Activated naive CD4-positive, alpha-beta T cell treated with anti-CD3 and anti-CD28 coated beads, Interleukin-2, amount 50 U/mL, for 72 hours (primary cell): Measurements from ENCODE around the gene ANKRD44. TPM values are rescaled to one million over a fixed set of nuclear protein-coding genes. Genes with fewer than 3 reads are reported as not detected.
A peak's percentile ranks its signal among the peaks of the same experiment; 100 is the strongest.

Source experiments
- ATAC-seq, 2 donors: fragments of 150-1000 bp; cut with Tn5 transposase; 2 replicates each; pipeline ENCODE4 v1.10.0; 2021; ENCODE audit warnings: mild to moderate bottlenecking in 2 of 2, moderate library complexity in 2 of 2
- DNase-seq, 2 donors: peaks; one replicate each; pipeline ENCODE4 v3.0.0; 2021 to 2022; ENCODE audit warnings: low spot score in 2 of 2
- H3K27ac Mint-ChIP-seq, 2 donors: one replicate each; pipeline ENCODE4 v1.8.0; 2022; ENCODE audit warnings: mild to moderate bottlenecking in 2 of 2, mixed read lengths in 2 of 2
- H3K36me3 Mint-ChIP-seq, 2 donors: one replicate each; pipeline ENCODE4 v1.8.0; 2022; ENCODE audit warnings: mixed read lengths in 2 of 2
- H3K9me3 Mint-ChIP-seq, 2 donors: one replicate each; pipeline ENCODE4 v1.8.0; 2022; ENCODE audit warnings: mixed read lengths in 2 of 2
- total RNA-seq, 2 donors: library from RNA; stranded (reverse); gene quantifications; one replicate each; pipeline ENCODE4 v1.2.3, GENCODE V29; 2022

Gene ANKRD44
- total RNA-seq, 2 donors from 2014 or later = 103 to 130 TPM

DNA sequence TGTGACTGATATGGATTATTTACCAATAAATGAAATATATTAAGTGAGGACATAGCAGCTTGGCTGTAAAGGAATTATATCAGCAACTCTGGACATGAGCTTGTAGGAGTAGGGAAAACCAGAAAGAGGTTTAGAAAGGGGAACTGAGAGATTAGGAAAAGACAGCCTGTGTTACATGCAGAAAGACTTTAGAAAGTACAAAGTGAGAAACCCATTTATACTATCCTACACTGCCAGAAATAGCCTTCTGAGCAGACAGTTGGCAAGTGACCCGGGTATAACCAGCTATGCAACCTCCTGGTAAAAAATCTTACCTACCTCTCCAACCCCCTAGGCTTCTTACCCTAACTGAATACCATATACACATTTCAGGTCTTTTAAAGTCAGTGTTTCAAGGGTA lies 134.1 kb downstream of the ANKRD44 start:
- H3K27ac Mint-ChIP-seq = no peak overlapping the region
- ATAC-seq = no peak
- H3K9me3 Mint-ChIP-seq = no peaks in the 10 kb centered on the region

DNA sequence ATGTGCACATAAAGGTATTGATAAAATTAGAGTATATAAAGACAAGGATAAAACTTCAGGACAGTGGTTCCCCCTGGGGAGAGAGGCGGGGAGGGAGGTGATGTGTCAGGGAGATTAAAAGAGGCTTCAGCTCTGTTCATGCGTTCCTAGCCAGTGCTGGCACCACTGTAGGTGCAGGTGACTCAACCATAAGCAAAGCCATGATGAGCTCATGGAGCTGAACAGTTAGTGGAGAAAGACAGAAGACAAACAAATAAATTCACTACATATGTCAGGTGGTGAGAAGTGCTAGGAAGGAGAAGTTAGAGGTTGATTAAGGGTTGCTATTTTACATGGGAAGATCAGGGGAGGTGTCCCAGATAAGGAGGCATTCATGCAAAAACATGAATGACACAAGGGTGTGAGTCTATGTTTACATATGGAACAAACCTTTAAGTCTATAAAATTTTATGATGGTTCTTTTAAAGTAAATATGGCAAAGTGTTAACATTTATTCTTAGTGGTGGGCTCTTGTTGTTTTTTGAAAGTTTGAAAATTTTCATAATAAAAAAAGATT lies 136.0 kb downstream of the ANKRD44 start:
- Mint-ChIP-seq H3K36me3 (peaks cover 0 to 6% of the 10 kb centered on the region in 2 donors), H3K27ac (peak overlapping the region; percentile 9 to 70), H3K9me3 (no peaks in the 10 kb centered on the region)
- DNase-seq = no peak
- peak; percentile 60 to 78 for ATAC-seq

More for the DNA sequence above, 134.1 kb downstream of the ANKRD44 start:
- no peak for DNase-seq
- H3K36me3 Mint-ChIP-seq = peaks cover 0 to 6% of the 10 kb centered on the region in 2 donors

DNA sequence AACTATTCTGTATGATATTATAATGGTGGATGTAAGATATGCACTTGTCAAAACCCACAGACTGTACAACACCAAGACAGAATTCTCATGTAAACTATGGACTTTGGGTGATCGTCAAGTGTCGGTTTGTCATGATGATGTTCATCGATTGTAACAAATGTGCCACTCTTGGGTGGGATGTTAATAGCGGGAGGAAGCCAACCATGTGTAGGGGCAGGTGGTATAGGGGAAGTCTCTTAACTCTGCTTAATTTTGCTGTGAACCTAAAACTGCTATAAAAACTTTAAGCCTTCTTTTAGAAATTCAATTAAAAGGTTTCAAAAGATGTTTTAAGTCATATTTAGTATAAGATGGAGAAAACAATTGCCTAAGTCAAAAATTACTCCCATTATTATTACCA lies 139.0 kb downstream of the ANKRD44 start:
- ATAC-seq = no peak
- no peak overlapping the region for H3K27ac Mint-ChIP-seq
- H3K9me3 Mint-ChIP-seq = no peaks in the 10 kb centered on the region
- no peak for DNase-seq
- H3K36me3 Mint-ChIP-seq = peaks cover 0 to 6% of the 10 kb centered on the region in 2 donors

DNA sequence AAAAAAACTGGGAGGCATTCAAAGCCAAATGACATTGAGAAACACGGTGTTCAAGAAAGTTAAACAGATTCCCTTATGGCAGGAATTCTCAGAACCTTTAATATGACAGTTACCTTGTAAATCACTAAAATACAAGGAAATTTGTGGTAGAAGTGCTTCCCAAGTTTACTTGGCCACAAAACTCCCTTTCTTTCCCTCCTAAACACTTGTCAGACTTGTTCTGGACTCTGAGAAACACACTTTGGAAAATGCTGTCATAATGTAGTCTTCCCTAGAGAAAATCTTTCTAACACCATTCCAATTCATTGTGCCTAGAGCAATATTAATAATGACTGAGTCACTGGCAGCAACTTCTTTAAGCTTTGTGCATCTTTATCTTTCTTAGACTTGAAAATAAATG lies 140.4 kb downstream of the ANKRD44 start:
- peak overlapping the region in 1 of 2 donors; percentile 62 for H3K27ac Mint-ChIP-seq
- DNase-seq (no peak), ATAC-seq (no peak)
- H3K9me3 Mint-ChIP-seq = no peaks in the 10 kb centered on the region
- peaks cover under 1 to 6% of the 10 kb centered on the region in 2 donors for H3K36me3 Mint-ChIP-seq

DNA sequence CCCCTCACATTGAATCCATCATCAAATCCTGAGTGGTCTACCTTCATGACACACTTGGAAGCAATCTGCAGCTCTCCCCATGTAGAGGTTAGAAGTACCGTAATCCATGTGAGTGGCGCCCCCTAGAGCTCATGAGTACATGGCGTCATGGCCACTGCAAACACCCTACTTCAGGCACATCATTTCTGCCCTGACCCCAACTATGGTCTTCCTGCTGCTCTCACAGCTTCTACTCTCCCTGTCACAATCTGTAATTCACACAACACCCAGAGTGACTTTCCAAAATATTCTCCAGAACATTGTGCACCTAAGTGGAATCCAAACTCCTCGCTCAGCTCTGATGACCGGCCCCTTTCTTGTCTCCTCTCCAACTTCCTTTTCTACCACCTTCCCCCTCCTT lies 141.9 kb downstream of the ANKRD44 start:
- peak overlapping the region; percentile 44 to 86 for H3K27ac Mint-ChIP-seq
- H3K36me3 Mint-ChIP-seq = peaks cover 6 to 7% of the 10 kb centered on the region in 2 donors
- no peaks in the 10 kb centered on the region for H3K9me3 Mint-ChIP-seq
- DNase-seq (peak; percentile 58 to 76), ATAC-seq (peak; percentile 71 to 77)

DNA sequence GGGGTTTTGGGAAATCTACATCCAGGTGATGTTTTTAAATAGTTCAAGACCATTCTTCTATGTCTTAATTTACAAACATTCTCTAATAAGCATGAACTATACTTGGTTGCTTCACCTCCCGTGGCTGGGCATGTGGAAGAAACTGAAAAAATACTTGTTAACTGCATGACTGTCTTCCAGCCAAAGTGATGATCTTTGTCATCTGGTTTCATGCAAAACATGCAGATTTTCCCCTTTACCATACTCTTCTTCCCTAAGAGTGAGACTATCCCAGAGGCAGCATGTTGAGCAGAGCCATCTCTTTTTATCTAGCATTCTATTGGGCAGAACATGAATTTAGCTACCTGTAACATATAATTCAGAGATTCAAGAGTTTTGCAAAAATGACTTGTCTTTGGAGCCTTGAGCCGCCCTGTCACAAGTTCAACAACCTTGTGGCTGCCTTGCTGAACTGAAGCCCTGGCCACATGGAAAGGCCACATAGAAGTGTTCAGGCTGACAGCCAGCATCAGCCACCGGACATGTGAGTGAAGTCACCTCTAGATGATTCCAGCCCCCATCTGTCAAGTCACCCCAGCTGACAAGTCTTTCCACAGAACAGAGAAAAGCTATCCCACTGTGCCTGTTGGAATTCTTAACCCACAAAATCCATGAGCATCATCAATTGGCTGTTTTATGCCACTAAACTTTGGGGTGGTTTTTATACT lies 142.8 kb downstream of the ANKRD44 start:
- Mint-ChIP-seq H3K27ac (peak overlapping the region; percentile 25 to 86), H3K36me3 (peaks cover 6 to 7% of the 10 kb centered on the region in 2 donors), H3K9me3 (no peaks in the 10 kb centered on the region)
- DNase-seq (no peak), ATAC-seq (peak; percentile 34 to 59)

DNA sequence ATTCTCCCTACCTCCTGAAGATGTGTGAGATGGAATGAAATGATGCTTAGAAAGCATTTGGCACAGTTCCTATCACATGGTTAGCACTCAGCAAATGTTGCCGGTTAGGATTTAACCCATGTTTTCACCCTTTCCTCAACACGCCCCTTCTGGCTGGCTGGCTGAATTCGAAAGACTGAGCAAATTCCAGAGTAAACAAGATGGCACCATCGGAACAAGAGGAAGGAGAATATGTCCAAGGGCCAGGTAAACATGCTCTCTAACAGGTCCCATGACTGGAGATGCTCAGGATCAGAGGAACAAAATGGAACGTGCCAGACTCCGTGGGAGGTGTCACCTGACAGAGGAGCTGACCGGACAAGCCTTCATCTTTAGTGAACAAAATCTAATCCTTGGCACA lies 145.6 kb downstream of the ANKRD44 start:
- Mint-ChIP-seq H3K27ac (peak overlapping the region; percentile 63 to 69), H3K36me3 (peaks cover 6 to 7% of the 10 kb centered on the region in 2 donors), H3K9me3 (no peaks in the 10 kb centered on the region)
- ATAC-seq (no peak), DNase-seq (no peak)

DNA sequence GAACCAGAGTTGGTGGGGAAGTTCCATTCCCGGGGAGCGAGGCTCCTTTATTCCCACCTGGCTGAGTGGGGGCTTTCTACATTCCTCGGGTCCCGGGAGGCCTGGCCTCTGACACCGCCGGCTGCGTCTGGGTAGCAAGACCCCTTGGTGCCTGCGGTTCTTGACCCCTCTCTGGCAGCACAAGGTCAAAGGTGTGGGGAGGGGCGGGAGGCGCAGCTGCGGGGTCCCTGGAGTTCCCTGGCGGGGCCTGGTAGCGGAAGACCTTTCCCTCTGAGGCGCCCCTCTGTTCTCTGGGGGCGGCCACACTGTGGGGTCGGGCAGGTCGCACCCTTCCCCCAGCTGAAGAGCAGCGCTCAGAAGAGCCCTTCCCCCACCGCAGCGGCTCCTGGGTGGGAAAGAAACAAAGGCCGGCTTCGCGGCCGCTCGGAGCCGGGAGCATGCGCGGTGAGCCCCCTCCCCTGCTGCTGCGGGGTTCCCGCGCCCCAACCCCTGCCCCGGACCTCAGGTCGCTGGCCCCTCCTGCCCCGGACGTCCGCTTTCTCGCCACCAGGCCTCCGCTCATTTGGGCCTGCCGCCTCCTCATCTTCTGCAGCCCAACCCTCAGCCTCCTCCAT lies 146.3 kb downstream of the ANKRD44 start:
- H3K36me3 Mint-ChIP-seq = peaks cover 6 to 7% of the 10 kb centered on the region in 2 donors
- ATAC-seq (no peak), DNase-seq (no peak)
- H3K27ac Mint-ChIP-seq = peak overlapping the region; percentile 37 to 69
- H3K9me3 Mint-ChIP-seq = no peaks in the 10 kb centered on the region

DNA sequence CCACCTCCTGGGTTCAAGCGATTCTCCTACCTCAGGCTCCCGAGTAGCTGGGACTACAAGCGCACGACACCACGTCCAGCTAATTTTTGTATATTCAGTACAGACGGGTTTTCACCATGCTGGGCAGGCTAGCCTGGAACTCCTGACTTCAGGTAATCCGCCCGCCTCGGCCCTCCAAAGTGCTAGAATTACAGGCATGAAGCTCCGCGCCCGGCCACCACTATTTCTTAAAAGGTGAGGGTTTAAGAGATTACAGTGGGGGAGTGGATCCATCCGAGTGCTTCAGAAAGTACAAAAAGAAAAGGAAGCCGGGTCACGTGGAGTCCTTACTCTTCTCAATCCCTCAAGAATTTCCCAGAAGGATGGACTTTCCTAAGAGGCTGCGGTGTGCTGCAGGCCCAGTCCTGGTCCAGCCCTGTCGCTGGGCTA lies 146.9 kb downstream of the ANKRD44 start:
- Mint-ChIP-seq H3K27ac (peak overlapping the region; percentile 32 to 44), H3K36me3 (peaks cover 6 to 7% of the 10 kb centered on the region in 2 donors), H3K9me3 (no peaks in the 10 kb centered on the region)
- ATAC-seq (no peak), DNase-seq (no peak)

DNA sequence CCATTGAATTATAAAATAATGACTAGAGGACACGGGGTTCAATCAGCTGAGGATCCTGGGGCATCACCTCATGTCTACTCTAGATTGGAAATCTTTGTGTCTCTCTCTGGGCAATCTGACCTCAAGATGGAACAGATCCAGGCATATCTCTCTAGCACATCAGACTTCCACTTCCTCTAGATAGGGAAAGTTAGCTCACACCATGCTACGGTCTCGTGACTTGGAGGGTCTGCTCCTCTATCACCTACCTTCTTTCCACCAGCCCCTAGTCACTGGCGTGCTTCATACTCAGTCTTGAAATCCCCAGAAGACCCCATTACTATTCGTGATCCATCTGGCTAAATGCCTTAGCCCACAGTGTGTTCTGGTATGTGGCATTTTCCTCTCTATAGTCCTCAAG lies 148.8 kb downstream of the ANKRD44 start:
- no peak for ATAC-seq
- peaks cover under 1 to 1% of the 10 kb centered on the region in 2 donors for H3K9me3 Mint-ChIP-seq
- no peak for DNase-seq
- H3K27ac Mint-ChIP-seq = peak overlapping the region; percentile 44 to 87
- peaks cover 8 to 17% of the 10 kb centered on the region in 2 donors for H3K36me3 Mint-ChIP-seq

DNA sequence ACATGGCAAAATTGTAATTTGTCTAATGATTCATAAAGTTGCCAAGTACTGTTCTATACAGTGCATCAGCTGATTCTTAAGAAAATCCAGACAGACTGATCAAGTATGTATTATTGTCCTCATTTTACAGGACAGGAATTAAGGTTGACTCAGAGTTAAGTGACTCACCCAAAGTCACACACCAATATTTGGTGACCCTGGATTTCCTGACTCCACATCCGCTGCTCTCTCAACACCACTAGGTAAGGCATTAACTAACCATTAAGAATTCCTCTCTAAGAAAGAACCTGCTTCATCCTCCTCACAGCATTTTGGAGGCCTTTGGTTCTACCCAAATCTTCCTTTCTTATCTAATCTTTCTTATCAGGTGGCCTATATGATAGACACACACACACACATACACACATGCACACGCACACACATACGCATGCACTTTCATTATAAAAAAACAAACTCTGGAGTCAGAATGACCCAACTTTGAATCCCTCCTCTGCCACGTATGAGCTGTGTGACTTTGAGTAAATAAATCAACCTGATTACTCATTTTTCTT lies 150.8 kb downstream of the ANKRD44 start:
- peak; percentile 82 to 89 for ATAC-seq
- H3K27ac Mint-ChIP-seq = peak overlapping the region; percentile 79 to 83

DNA sequence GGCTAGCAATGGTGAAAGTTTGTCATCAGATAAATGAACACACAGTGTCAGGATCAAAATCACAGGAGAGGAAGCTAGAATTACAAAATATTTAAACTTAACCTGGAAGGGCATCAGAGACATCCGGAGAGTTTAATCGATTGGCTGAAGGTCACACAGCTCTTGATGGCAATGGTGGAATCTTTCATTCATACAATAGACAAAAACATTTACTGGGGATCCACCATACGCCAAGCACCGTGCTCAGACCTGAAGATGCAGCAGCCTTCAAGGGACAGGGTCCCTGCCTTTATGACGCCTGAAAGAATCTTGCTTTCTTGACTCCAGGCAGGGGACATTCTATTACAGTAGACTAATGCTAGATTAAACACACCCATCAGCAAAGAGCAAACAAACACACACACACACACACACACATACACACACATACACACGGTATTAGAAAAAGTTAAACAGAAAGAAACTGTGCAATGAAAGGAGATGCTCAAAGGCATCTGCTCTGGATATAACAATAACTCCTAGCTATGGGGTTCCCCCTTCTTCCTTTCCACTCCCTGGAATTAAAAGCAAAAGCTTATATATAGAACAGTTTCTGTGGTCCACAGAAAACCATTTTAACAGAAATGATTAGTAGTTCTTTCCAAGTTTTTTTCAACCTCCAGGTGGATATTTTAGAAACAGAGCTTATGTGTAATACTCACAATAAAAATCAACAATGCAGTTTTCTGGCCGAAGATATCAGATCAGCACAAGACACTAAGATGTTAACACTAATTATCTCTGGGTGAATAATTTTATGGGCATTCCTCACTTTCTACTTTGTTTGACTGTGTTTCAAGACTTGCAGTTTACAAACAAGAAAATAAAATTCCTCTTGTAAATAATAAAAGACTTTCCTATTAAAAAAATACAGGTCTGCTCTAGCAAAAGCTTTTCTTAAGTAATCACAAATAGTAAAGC lies 151.7 kb downstream of the ANKRD44 start:
- ATAC-seq = peak; percentile 19 to 29
- Mint-ChIP-seq H3K9me3 (peaks cover 3 to 11% of the 10 kb centered on the region in 2 donors), H3K27ac (peak overlapping the region; percentile 79 to 83)

More for the DNA sequence above, 150.8 kb downstream of the ANKRD44 start:
- Mint-ChIP-seq H3K9me3 (peaks cover 3 to 11% of the 10 kb centered on the region in 2 donors), H3K36me3 (peaks cover 7 to 26% of the 10 kb centered on the region in 2 donors)
- DNase-seq = no peak

DNA sequence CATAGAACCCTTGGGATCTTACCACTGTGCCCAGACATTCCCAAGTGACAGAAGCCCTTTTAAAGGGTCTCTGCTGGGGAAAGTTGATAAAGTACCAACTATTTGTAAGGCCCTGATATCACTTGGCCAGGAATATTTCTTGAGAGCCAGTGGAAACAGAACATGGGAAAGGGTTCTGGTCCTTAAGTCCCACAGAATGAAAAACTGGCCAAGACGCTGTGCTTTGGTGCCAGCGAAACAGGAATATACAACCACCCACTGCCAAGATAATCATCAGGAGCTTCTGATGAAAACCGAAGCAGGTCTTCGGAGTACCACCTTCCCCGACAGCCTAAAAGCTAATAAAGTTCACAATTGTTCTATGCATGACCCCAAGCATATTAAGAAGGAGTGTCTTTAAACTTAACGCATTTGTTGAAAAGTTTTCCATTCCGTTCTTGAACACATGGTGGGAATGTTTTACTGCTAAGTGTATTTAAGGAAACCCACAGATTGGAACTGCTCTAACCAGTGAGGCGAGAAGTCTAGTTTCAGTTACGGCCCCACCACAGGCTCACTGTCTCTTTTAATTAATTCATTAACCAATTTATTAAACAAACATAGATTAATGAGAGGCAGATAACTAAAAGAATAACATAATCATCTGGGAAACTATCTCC lies 152.6 kb downstream of the ANKRD44 start:
- Mint-ChIP-seq H3K27ac (peak overlapping the region; percentile 6 to 83), H3K9me3 (peaks cover 3 to 11% of the 10 kb centered on the region in 2 donors), H3K36me3 (peaks cover 5 to 24% of the 10 kb centered on the region in 2 donors)
- no peak for ATAC-seq
- no peak for DNase-seq

More for the DNA sequence above, 151.7 kb downstream of the ANKRD44 start:
- H3K36me3 Mint-ChIP-seq = peaks cover 5 to 24% of the 10 kb centered on the region in 2 donors
- DNase-seq = no peak

DNA sequence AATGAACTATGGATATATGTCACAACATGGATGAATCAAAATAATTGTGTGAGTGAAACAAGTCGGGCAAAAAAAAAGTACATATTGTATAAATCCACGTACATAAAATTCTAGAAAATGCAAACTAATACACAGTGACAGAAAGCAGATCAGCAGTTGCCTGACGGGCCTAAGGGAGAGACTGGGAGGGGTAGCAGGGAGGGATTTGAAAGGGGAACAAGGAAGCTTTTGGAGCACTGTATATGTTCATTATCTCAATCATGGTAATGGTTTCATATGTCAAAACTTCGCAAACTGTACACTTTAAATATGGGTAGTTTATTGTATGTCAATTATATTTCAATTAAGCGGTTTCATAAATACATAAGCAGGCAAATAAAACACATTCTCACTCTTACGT lies 153.8 kb downstream of the ANKRD44 start:
- Mint-ChIP-seq H3K36me3 (peaks cover 5 to 24% of the 10 kb centered on the region in 2 donors), H3K27ac (peak overlapping the region in 1 of 2 donors; percentile 63), H3K9me3 (peaks cover 3 to 11% of the 10 kb centered on the region in 2 donors)
- ATAC-seq (no peak), DNase-seq (no peak)

DNA sequence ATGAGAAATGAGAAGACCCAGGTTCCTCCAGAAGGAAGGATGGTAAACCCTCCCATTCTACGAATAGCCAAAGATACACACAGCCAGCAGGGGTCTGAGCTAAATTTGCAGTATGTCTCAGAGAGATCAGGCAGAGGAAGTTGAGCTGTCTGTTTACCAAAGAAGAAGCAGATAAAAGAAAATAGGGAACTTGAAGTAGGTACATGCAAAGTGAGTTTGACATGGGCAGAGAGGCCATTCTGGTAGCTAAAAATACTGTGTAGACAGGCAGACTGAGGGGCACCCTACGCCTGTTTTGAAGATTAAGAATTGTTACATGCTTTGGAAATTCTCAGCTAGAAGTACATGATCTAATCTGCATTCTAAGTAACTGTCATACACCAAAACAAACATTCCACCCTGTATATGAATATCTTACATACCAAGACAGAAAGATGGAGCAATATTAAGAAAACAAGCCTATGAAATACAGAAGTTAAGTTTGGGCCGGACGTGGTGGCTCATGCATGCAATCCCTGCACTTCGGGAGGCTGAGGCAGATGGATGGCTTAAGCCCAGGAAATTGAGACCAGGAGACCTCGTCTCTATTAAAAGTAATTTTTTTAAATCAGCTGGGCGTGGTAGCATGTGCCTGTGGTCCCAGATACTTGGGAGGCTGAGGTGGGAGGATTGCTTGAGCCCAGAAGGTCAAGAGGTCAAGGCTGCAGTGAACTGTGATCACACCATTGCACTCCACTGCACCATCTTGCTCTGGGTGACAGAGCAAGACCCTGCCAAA lies 157.9 kb downstream of the ANKRD44 start:
- Mint-ChIP-seq H3K9me3 (peaks cover 3 to 15% of the 10 kb centered on the region in 2 donors), H3K27ac (peak overlapping the region; percentile 81 to 85), H3K36me3 (peaks cover 5 to 17% of the 10 kb centered on the region in 2 donors)
- no peak for DNase-seq
- ATAC-seq = peak; percentile 39 to 58
